ENCODE data around the gene OR51A4. TPM values are rescaled to one million over a fixed set of nuclear protein-coding genes. Genes with fewer than 3 reads are reported as not detected.

The OR51A4 gene
- total and polyA plus RNA-seq, 10 of the 15 experiments (the other 5 are each of a cell fraction or from before 2014, with no cell fraction given): not detected

GRCh38 chr11:4991060-4991459 lies 43.7 kb upstream of the OR51A4 start (continued):
- TF ChIP-seq CUX1 (IDR thresholded peaks at IDR 0.05; ENCODE audit: insufficient replicate concordance, low read depth, low read length) (no peak), SKIL (IDR thresholded peaks at IDR 0.05; ENCODE audit: low read depth, poor library complexity, severe bottlenecking) (no peak), HDGF (IDR thresholded peaks at IDR 0.05) (no peak), IRF3 (IDR thresholded peaks at IDR 0.05) (no peak)

Measured in GM12878 (cell line).